ENCODE data around the gene NME2. TPM values are rescaled to one million over a fixed set of nuclear protein-coding genes. Genes with fewer than 3 reads are reported as not detected.
"Not testable (repeated sequence)": the region's sequence is repeated elsewhere in the genome, so short reads cannot be mapped to it uniquely, and the experiment has no call there.

NME2 gene
- total RNA-seq: 100 to 1,000 TPM; 790 to 814 TPM

- peaks cover 38% of the 10 kb centered on the region for H3K36me3 Mint-ChIP-seq
- CTCF ChIA-PET: interaction anchor here (0.7 to 5.7 kb wide), 7 partner anchors 12 to 184 kb away, joined by 3 to 41 read pairs (median 4); partner anchors contain the start of genes NME1 and SPAG9
These were observed at the start of gene NME2 for GRCh38 chr17:51166198-51166986. Gene NME2 (plus strand): TSS chr17:51166411. CDS start chr17:51166831, 420 bp downstream.

DNA sequence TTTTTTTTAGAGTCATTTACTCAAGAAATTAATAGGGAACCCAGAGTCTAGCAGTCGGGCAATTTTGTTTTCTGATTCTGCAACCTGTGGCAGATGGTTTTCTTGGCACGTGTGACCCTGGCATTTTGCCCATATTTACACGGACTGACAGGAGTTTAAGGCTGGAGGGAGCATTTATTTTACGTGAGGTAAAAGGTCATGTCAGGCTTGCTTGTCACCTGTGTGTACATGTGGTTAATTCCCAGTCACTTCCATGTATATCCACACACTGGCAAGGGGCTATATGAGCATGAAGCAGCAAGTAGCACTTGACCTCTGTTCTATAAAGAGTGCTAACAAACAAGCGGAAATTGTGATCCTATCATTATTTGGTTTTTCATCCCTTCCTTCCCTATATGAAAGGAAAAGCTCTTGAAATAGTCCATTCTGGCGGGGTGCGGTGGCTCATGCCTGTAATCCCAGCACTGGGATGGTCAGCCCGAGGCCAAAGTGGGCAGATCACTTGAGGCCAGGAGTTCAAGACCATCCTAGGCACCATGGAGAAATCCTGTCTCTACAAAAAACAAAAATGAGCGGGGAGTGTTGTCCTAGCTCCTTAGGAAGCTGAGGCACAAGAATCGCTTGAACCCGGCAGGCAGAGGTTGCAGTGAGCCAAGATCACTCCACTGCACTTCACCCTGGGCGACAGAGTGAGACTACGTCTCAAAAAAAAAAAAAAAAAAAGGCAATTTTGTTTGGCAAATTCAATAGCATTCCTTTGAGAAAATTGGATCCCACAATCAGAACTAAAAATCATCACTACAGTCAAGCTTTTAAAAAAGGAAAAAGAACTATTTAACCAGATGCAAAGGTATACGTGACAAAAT is 47.6 kb upstream of the NME2 start:
- intact Hi-C loops (cut with micrococcal nuclease): loop anchor here (2.0 kb wide), 1 partner anchor 34 kb away; no protein-coding TSS in a partner anchor
- H3K9me3 Mint-ChIP-seq: no peaks in the 10 kb centered on the region
- no peak overlapping the region for H3K27ac Mint-ChIP-seq
- peaks cover 55% of the 10 kb centered on the region for H3K4me1 Mint-ChIP-seq (ENCODE audit: low read depth)
- POLR2A ChIA-PET: interaction anchor here (0.6 kb wide), 1 partner anchor 36 kb away, joined by 4 read pairs; no protein-coding TSS in a partner anchor
- H3K27me3 Mint-ChIP-seq: no peaks in the 10 kb centered on the region
- CTCF ChIA-PET: interaction anchor here (0.6 to 3.5 kb wide), 2 partner anchors 30 to 34 kb away, joined by 3 to 31 read pairs; partner anchors contain the start of gene NME1
- no peak for DNase-seq
- H3K36me3 Mint-ChIP-seq: no peaks in the 10 kb centered on the region
- peak overlapping the region; percentile 85 for H3K4me3 Mint-ChIP-seq

More at GRCh38 chr17:51166198-51166986, at the start of gene NME2:
- Mint-ChIP-seq H3K4me1 (ENCODE audit: low read depth) (peaks cover 29% of the 10 kb centered on the region), H3K27ac (peak within 1 kb of the TSS; percentile 89), H3K4me3 (peak within 1 kb of the TSS; percentile 82), H3K27me3 (no peaks in the 10 kb centered on the region), H3K9me3 (no peaks in the 10 kb centered on the region)
- POLR2A ChIA-PET: interaction anchor here (0.6 to 2.1 kb wide), 4 partner anchors 12 to 300 kb away, joined by 3 to 16 read pairs (median 4); partner anchors contain the start of genes NME1 and TOB1
- DNase-seq: peak; percentile 77
- intact Hi-C loops (cut with micrococcal nuclease): loop anchor here (1.0 to 5.0 kb wide), 4 partner anchors 13 to 164 kb away; partner anchors contain the start of genes MBTD1, NME1 and UTP18

DNA sequence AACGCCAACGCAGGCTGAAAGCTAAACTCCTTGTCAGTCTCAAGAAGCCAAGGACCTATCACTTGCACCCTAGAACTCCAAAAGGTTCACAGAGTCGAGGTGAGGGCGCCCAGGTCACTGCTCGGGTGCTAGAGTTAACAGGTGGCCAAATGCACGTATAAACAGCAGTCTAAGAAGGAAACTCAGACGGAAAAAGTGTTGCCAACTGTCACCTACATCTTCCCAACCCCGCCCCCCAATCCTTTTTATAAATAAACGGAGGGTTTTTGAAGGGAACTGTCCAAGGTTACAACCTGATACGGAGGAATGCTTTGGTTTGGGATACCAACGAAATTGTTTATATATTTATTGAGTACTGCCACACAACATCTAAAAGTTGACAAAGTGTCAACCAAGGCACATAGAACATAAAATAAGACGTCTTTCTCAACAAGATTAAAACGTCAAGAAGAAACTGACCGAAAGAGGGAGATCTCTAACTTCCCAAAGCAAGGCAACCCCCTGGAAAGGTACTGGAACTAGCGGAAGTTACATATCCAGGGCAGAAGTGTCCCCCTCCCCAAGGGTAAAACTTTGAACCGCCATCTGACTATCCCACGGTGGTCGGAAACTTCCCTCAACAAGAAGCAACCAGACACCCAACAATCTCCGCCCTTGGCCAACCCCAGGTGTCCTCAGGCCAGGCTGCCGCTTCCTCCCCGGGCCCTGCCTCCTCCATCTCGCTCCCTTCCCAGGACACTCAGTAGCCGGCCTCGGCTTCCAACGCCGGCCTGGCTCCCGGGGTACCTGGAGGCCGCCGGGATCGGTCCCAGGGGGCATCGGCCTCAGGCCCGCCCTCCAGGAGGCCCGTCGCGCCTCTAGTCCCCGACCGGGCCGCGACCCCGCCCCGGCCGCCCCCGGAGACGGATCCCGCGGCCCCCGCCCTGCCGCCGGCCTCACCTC is 46.5 kb upstream of the NME2 start:
- H3K36me3 Mint-ChIP-seq: no peaks in the 10 kb centered on the region
- H3K27ac Mint-ChIP-seq: peak overlapping the region; percentile 94
- ChIA-PET POLR2A (interaction anchor here (0.6 to 3.1 kb wide), 4 partner anchors 34 to 253 kb away, joined by 4 to 22 read pairs (median 11); partner anchors contain the start of genes NME1 and TOB1), CTCF (interaction anchor here (0.6 to 3.5 kb wide), 8 partner anchors 29 to 255 kb away, joined by 3 to 31 read pairs (median 4); partner anchors contain the start of genes NME1 and NME2)
- intact Hi-C loops (cut with micrococcal nuclease): loop anchor here (2.0 kb wide), 1 partner anchor 35 kb away; no protein-coding TSS in a partner anchor
- H3K4me1 Mint-ChIP-seq (ENCODE audit: low read depth): peaks cover 55% of the 10 kb centered on the region
- H3K4me3 Mint-ChIP-seq: peak overlapping the region; percentile 85
- H3K9me3 Mint-ChIP-seq: no peaks in the 10 kb centered on the region
- no peaks in the 10 kb centered on the region for H3K27me3 Mint-ChIP-seq
- DNase-seq: peak; percentile 64

DNA sequence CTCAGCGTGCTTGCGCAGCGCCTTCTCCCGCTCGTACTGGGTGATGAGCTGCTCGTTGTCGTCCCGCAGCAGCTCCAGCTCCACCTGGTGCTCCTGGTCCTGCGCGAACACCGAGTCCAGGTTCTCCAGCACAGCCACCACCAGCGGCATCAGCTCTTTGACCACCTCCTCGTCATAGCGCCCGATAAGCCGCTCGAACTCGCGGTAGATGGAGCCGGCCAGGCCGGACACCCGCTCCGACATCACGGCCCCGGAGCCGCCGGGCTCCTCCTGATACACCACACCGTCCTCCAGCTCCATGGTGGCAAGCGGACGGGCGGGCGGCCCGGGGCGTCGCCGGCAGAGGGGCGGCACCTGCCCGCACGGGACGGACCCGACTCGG is 45.9 kb upstream of the NME2 start:
- Mint-ChIP-seq H3K4me3 (peak overlapping the region; percentile 85), H3K36me3 (no peaks in the 10 kb centered on the region), H3K27ac (peak overlapping the region; percentile 94), H3K4me1 (ENCODE audit: low read depth) (peaks cover 50% of the 10 kb centered on the region), H3K27me3 (no peaks in the 10 kb centered on the region), H3K9me3 (no peaks in the 10 kb centered on the region)
- peak; percentile 61 for DNase-seq
- ChIA-PET CTCF (interaction anchor here (0.8 to 3.5 kb wide), 7 partner anchors 28 to 255 kb away, joined by 3 to 31 read pairs (median 4); partner anchors contain the start of genes NME1 and NME2), POLR2A (interaction anchor here (0.6 to 3.1 kb wide), 4 partner anchors 33 to 401 kb away, joined by 3 to 22 read pairs (median 11); partner anchors contain the start of genes LUC7L3, NME1 and TOB1)
- intact Hi-C loops (cut with micrococcal nuclease): no loop called here

DNA sequence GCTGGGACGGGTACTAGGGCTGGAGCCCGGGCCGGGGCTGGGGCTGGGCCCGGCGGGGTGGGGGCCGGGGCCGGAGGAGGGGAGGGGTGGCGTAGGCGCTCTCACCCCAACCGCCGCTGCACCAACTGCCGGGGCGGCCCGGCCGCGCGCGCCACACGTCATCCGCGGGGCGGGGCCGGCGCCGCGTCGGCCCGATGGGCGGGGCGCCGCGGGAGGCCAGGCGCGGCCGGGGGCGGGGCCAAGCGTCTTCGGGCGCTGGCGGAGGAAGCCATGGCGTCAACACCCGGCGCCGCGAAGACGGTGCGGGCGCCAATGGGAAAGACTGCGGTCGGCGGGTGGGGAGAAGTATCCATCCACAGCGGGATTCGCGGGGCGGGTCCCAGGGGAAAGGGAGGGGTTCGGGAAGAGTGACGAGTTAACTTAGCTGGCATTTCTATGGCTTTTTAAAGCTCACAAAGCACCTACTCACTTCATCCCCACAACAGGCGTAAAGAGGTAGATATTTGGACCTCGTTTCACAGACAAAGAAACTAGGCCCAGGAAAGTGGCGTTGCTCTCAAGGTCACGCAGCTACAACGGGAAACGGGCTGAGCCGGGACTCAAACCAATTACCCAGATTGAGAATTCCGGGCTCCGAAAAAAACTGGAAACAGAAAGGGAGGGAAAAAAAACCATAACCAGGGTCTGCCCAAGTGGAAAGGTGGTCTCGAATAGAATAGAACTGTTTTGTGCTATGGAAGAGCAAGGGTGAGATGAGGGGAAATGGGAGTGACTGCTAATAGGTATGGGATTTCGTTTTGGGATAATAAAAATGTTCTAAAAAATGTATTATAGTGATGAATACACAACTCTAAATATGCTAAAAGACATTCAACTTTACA is 45.2 kb upstream of the NME2 start, which contains the start of gene SPAG9:
SPAG9 (minus strand) TSS at position 130 of the 881 bp plus-strand sequence. CDS start 212 bp downstream, outside the sequence.
- POLR2A ChIA-PET: interaction anchor here (0.6 to 3.1 kb wide), 4 partner anchors 32 to 402 kb away, joined by 3 to 22 read pairs (median 11); partner anchors contain the start of genes LUC7L3, NME1 and TOB1

GRCh38 chr17:51121620-51122472 is 44.4 kb upstream of the NME2 start:
- Mint-ChIP-seq H3K9me3 (no peaks in the 10 kb centered on the region), H3K4me3 (peak overlapping the region; percentile 94), H3K4me1 (ENCODE audit: low read depth) (peaks cover 35% of the 10 kb centered on the region), H3K36me3 (no peaks in the 10 kb centered on the region), H3K27ac (peak overlapping the region; percentile 98), H3K27me3 (no peaks in the 10 kb centered on the region)
- ChIA-PET POLR2A (interaction anchor here (2.2 to 3.1 kb wide), 2 partner anchors 31 to 256 kb away, joined by 16 to 22 read pairs; partner anchors contain the start of genes NME1 and TOB1), CTCF (interaction anchor here (1.7 to 3.5 kb wide), 2 partner anchors 26 to 31 kb away, joined by 8 to 31 read pairs; partner anchors contain the start of gene NME1)
- intact Hi-C loops (cut with micrococcal nuclease): loop anchor here (1.0 kb wide), 5 partner anchors 25 to 255 kb away; partner anchors contain the start of genes MBTD1, NME1, NME2 and UTP18
- DNase-seq: peak; percentile 95

More for the DNA sequence above, 45.2 kb upstream of the NME2 start, which contains the start of gene SPAG9:
- peak; percentile 94 for DNase-seq
- H3K27me3 Mint-ChIP-seq: no peaks in the 10 kb centered on the region
- H3K9me3 Mint-ChIP-seq: no peaks in the 10 kb centered on the region
- peaks cover 43% of the 10 kb centered on the region for H3K4me1 Mint-ChIP-seq (ENCODE audit: low read depth)
- no peaks in the 10 kb centered on the region for H3K36me3 Mint-ChIP-seq
- peak within 1 kb of the TSS; percentile 98 for H3K27ac Mint-ChIP-seq
- CTCF ChIA-PET: interaction anchor here (0.8 to 3.5 kb wide), 7 partner anchors 27 to 256 kb away, joined by 3 to 31 read pairs (median 4); partner anchors contain the start of genes NME1 and NME2
- intact Hi-C loops (cut with micrococcal nuclease): loop anchor here (1.0 kb wide), 5 partner anchors 26 to 254 kb away; partner anchors contain the start of genes MBTD1, NME1, NME2 and UTP18
- H3K4me3 Mint-ChIP-seq: peak within 1 kb of the TSS; percentile 94

DNA sequence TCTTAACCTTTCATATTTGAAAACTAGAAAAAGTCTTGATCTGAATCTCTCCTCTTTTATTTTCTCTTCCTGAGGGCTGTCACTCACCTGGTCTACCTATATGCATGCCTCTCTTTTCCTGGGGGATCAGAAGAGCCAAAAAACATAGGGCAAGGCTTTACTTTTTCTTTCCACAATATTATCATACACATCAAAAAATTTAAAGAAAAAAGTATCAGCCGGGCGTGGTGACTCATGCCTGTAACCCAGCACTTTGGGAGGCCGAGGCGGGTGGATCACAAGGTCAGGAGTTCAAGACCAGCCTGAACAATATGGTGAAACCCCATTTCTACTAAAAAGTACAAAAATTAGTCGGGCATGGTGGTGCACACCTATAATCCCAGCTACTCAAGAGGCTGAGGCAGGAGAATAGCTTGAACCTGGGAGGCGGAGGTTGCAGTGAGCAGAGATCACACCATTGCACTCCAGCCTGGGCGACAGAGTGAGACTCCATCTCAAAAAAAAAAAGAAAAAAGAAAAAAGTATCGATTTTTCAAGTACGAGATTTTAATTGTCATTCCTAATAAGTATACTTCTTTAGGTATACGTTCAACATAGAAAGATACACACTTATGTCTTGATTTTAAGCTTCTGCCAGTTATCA is 43.6 kb upstream of the NME2 start:
- H3K27me3 Mint-ChIP-seq; H3K9me3 Mint-ChIP-seq; H3K36me3 Mint-ChIP-seq; intact Hi-C loops (cut with micrococcal nuclease): not testable (repeated sequence)
- peak; percentile 41 for DNase-seq
- H3K4me3 Mint-ChIP-seq: peak overlapping the region; percentile 94
- POLR2A ChIA-PET: interaction anchor here (3.1 kb wide), 1 partner anchor 256 kb away, joined by 22 read pairs; the partner anchor contains the start of gene TOB1
- H3K27ac Mint-ChIP-seq: peak overlapping the region; percentile 98
- CTCF ChIA-PET: interaction anchor here (0.7 to 3.5 kb wide), 2 partner anchors 30 to 31 kb away, joined by 3 to 31 read pairs; partner anchors contain the start of gene NME1
- H3K4me1 Mint-ChIP-seq (ENCODE audit: low read depth): peaks cover 30% of the 10 kb centered on the region

- intact Hi-C loops (cut with micrococcal nuclease): no loop called here
- Mint-ChIP-seq H3K36me3 (no peaks in the 10 kb centered on the region), H3K9me3 (no peaks in the 10 kb centered on the region), H3K4me3 (no peak overlapping the region), H3K27me3 (no peaks in the 10 kb centered on the region), H3K4me1 (ENCODE audit: low read depth) (peaks cover 15% of the 10 kb centered on the region), H3K27ac (no peak overlapping the region)
- DNase-seq: no peak
- CTCF ChIA-PET: interaction anchor here (1.7 kb wide), 1 partner anchor 28 kb away, joined by 5 read pairs; the partner anchor contains the start of gene NME1
- POLR2A ChIA-PET: no interaction called here
These were observed 41.3 kb upstream of the NME2 start for GRCh38 chr17:51124640-51125503.
